Gastroesophageal sphincter (tissue), 4 donors: ENCODE measurements around the gene TTC33. TPM values are rescaled to one million over a fixed set of nuclear protein-coding genes. Genes with fewer than 3 reads are reported as not detected.

Experiments used
- ATAC-seq: fragments of 150-250 bp; one replicate; pipeline ENCODE4 v1.9.1; 2016; ENCODE audit warnings: mild to moderate bottlenecking, moderate library complexity
- H3K27ac ChIP-seq, 4 donors: fragments of 200-600 bp; sonication (generic) in 3 of 4; 1 replicate in 3 of 4; 2 replicates in 1 of 4; pipeline ENCODE4 v1.5.1; 2016 to 2019
- H3K27me3 ChIP-seq: fragments of 200-600 bp; sonication (generic); one replicate; pipeline ENCODE4 v1.5.1; 2019
- H3K36me3 ChIP-seq, 2 donors: fragments of 200-600 bp; sonication (generic); one replicate each; pipeline ENCODE4 v1.5.1; 2019; ENCODE audit warnings: control low read depth in 1 of 2
- H3K4me1 ChIP-seq, 3 donors: fragments of 200-600 bp; sonication (generic); 1 replicate in 2 of 3; 2 replicates in 1 of 3; pipeline ENCODE4 v1.5.1; 2016 to 2019; ENCODE audit warnings: control low read depth in 2 of 3
- H3K4me3 ChIP-seq, 2 donors: fragments of 200-600 bp; sonication (generic); one replicate each; pipeline ENCODE4 v1.5.1; 2019; ENCODE audit warnings: mild to moderate bottlenecking in 1 of 2, moderate library complexity in 1 of 2
- H3K9me3 ChIP-seq, 3 donors: fragments of 200-600 bp; sonication (generic); one replicate each; pipeline ENCODE4 v1.5.1; 2017 to 2019; ENCODE audit warnings: control low read depth in 2 of 3
- EP300 ChIP-seq: sonication (generic); formaldehyde crosslinking; IDR thresholded peaks from one replicate; pipeline ENCODE4 v1.6.1; 2017; ENCODE audit warnings: antibody characterized with exemption, mild to moderate bottlenecking
- POLR2A ChIP-seq, 2 donors: fragments of 450-650 bp; IDR thresholded peaks; one replicate each; pipeline ENCODE4 v1.6.1; 2017; ENCODE audit warnings: antibody characterized with exemption in 2 of 2, mild to moderate bottlenecking in 2 of 2, moderate library complexity in 1 of 2
- POLR2AphosphoS5 ChIP-seq: sonication (generic); formaldehyde crosslinking; IDR thresholded peaks from one replicate; pipeline ENCODE4 v1.6.1; 2017; ENCODE audit warnings: antibody characterized with exemption
- WGBS, 2 donors: methylation state at CpG; one replicate each; pipeline ENCODE4 v1.1.5; 2018; ENCODE audit warnings: low coverage in 1 of 2; 5-methylcytosine and 5-hydroxymethylcytosine counted together
- total RNA-seq, 4 donors: library from RNA; depleted of rRNA; stranded (reverse); fragments of >200 nt; gene quantifications; one replicate each; pipeline ENCODE4 v1.1.0, GENCODE V29; 2016
- TF ChIP-seq, protein P1 (sequence below), 4 experiments: fragments of 200-600 bp in 2 of 4; fragments of 450-650 bp in 2 of 4; sonication (generic) in 1 of 4; IDR thresholded peaks; one replicate each; pipeline ENCODE4 v1.5.1; 2017 to 2019; ENCODE audit warnings: antibody characterized with exemption in 4 of 4, mild to moderate bottlenecking in 2 of 4, moderate library complexity in 2 of 4

Gene TTC33
- total RNA-seq, 4 donors from 2014 or later: 23.2 to 27.7 (median 25.8) TPM

DNA sequence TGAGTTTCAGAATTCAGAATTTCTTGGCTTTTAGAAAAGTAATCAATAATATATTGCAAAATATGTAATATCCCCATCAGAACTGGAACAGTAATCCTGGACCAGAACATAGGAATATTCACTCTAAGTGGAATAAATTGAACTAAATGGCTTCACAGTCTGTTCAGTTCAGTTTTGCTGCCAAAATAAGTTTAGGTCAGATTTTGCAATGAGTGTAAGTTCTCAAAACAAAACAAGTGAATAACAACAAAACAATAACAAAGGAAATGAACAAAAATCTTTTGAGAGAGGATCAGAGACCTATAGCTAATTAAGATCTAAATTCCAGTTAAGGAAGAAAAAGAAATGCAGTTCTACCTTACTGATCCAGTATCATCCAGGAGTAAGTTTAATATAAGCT lies 66.8 kb downstream of the TTC33 start:
- ATAC-seq: no peak
- no peak for TF ChIP-seq POLR2AphosphoS5
- no peak for TF ChIP-seq EP300
- TF ChIP-seq, protein P1, sequence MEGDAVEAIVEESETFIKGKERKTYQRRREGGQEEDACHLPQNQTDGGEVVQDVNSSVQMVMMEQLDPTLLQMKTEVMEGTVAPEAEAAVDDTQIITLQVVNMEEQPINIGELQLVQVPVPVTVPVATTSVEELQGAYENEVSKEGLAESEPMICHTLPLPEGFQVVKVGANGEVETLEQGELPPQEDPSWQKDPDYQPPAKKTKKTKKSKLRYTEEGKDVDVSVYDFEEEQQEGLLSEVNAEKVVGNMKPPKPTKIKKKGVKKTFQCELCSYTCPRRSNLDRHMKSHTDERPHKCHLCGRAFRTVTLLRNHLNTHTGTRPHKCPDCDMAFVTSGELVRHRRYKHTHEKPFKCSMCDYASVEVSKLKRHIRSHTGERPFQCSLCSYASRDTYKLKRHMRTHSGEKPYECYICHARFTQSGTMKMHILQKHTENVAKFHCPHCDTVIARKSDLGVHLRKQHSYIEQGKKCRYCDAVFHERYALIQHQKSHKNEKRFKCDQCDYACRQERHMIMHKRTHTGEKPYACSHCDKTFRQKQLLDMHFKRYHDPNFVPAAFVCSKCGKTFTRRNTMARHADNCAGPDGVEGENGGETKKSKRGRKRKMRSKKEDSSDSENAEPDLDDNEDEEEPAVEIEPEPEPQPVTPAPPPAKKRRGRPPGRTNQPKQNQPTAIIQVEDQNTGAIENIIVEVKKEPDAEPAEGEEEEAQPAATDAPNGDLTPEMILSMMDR (IDR thresholded peaks at IDR 0.05): no peak
- no peak for TF ChIP-seq POLR2A (IDR thresholded peaks at IDR 0.05)
- Histone ChIP-seq H3K27ac (peak overlapping the region in 2 of 4 donors; percentile 36 to 88), H3K4me3 (no peak overlapping the region), H3K9me3 (no peaks in the 10 kb centered on the region), H3K36me3 (peaks cover 0 to 17% of the 10 kb centered on the region in 2 donors), H3K4me1 (peaks cover 2 to 62% (median 2%) of the 10 kb centered on the region in 3 donors), H3K27me3 (no peaks in the 10 kb centered on the region)

DNA sequence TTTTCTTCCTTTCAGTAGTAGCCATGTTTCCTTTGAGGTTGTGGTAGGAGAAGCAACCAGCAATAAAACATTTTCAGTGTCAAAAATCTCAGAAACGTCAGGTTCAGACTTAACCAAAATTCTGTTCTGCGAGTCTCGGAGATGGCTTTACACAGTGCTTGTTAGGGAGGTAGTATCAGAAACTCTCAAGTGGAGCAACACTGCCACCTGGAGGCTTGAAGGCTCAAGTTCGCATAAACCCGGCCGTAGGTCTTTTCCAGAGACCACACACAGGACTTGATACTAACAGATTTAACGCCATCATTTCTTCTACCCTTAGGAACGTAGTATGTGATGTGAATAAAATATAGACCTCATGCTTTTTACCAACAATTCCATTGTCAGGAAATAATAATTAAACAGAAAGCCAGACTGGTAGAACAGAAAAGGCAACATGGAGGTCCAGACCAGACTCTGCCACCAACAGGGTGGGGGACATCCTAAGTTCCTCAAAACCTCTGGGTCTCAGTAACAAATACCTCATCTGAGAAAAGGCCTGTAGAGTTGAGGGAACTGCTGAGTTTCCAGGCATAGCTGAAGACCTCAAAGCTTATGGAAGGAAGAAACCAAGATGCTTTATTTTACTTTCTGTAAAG lies 67.5 kb downstream of the TTC33 start:
- Histone ChIP-seq H3K27ac (peak overlapping the region in 2 of 4 donors; percentile 36 to 88), H3K36me3 (peaks cover 0 to 17% of the 10 kb centered on the region in 2 donors), H3K4me3 (no peak overlapping the region), H3K4me1 (peaks cover 2 to 70% (median 2%) of the 10 kb centered on the region in 3 donors), H3K9me3 (no peaks in the 10 kb centered on the region), H3K27me3 (no peaks in the 10 kb centered on the region)
- ATAC-seq: peak; percentile 85
- WGBS, 2 donors: 0 to 1% methylated on average over 6 to 8 of the region's 8 CpGs
- TF ChIP-seq POLR2A (IDR thresholded peaks at IDR 0.05): no peak
- TF ChIP-seq, protein P1 (IDR thresholded peaks at IDR 0.05): peak; percentile 65 to 86 (median 81)

DNA sequence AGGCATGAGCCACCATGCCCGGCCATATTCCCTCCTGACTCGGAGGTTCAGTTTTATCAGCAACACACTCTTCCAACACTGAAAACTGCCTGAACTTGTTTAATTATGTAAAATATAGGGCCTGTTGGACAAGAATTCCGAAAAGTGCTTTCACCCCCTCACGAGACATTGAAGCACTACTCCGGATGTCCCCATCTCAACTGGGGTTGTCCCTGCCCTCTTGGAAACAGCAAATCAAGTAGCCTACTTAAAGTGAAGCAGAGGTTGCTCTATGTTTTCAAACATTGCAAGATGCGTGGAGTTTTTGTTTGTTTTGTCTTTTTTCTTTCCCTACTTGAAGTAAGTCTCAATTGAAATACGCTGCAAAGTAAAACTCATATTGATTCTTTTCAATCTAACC lies 68.4 kb downstream of the TTC33 start:
- ATAC-seq: no peak
- Histone ChIP-seq H3K27ac (peak overlapping the region in 2 of 4 donors; percentile 10 to 88), H3K4me1 (peaks cover 2 to 79% (median 2%) of the 10 kb centered on the region in 3 donors), H3K36me3 (peaks cover 0 to 12% of the 10 kb centered on the region in 2 donors), H3K27me3 (no peaks in the 10 kb centered on the region), H3K9me3 (no peaks in the 10 kb centered on the region), H3K4me3 (no peak overlapping the region)
- 70 to 78% methylated on average over 7 of the region's 7 CpGs for WGBS, 2 donors
- TF ChIP-seq, protein P1 (IDR thresholded peaks at IDR 0.05): no peak
- TF ChIP-seq POLR2A (IDR thresholded peaks at IDR 0.05): no peak
- no peak for TF ChIP-seq POLR2AphosphoS5
- TF ChIP-seq EP300: no peak

DNA sequence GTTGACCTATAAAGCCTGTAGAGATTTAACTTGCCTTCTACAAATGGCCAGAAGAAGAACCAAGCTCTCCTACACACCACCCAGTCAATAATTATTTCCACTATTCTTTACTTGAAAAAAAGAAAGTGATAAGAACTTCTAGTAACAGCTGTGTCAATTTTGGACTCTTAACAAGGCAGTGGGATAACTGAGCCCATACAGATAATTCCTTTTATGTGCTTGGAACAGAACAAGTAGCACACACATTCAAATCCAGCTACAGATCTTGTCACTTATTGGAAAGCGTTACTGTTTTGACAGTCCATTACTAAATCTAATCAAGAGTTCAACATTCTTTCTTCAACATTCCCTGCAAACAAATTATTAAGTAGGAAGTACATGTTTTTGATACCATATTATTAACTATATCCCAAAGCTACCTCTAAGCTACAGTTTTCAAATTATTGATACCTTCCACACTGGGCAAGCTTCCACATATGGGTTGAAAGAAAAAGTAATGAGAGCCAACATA lies 69.7 kb downstream of the TTC33 start:
- peaks cover 9% of the 10 kb centered on the region for H3K27me3 ChIP-seq
- no peak for TF ChIP-seq POLR2A (IDR thresholded peaks at IDR 0.05)
- TF ChIP-seq POLR2AphosphoS5: no peak
- TF ChIP-seq, protein P1 (IDR thresholded peaks at IDR 0.05): no peak
- no peak for TF ChIP-seq EP300
- no peak overlapping the region for H3K4me3 ChIP-seq
- peaks cover 2 to 91% (median 2%) of the 10 kb centered on the region in 3 donors for H3K4me1 ChIP-seq
- H3K27ac ChIP-seq: peak overlapping the region in 1 of 4 donors; percentile 88
- WGBS, 2 donors: 54 to 67% methylated on average over 1 of the region's 1 CpG
- no peak for ATAC-seq
- H3K9me3 ChIP-seq: no peaks in the 10 kb centered on the region
- no peaks in the 10 kb centered on the region for H3K36me3 ChIP-seq

DNA sequence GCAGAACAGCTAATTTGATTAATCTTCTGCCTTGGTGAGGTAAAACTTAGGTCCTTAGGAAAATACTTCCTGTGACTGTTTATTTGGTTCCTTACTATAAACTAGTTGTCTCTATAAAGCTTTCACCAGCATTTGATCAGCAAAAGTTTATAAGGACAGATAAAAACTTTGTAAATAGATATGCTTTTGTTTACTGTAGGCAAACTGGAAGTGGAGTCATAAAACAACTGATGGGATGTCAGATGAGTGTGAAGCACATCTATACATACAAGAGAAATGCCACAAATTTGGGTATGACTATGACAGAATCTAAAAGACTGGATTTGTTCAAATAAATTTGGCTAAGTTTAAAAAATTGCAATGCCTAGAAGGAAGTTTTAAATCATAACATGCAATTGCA lies 70.6 kb downstream of the TTC33 start:
- Histone ChIP-seq H3K4me3 (no peak overlapping the region), H3K27me3 (peaks cover 17% of the 10 kb centered on the region), H3K27ac (peak overlapping the region in 1 of 4 donors; percentile 88), H3K36me3 (no peaks in the 10 kb centered on the region), H3K9me3 (no peaks in the 10 kb centered on the region), H3K4me1 (peaks cover 2 to 98% (median 5%) of the 10 kb centered on the region in 3 donors)
- TF ChIP-seq, protein P1 (IDR thresholded peaks at IDR 0.05): no peak
- TF ChIP-seq EP300 (no peak), POLR2A (IDR thresholded peaks at IDR 0.05) (no peak), POLR2AphosphoS5 (no peak)
- ATAC-seq: no peak
